ENCODE results near the gene XBP1.
"Not testable (repeated sequence)": the region's sequence is repeated elsewhere in the genome, so short reads cannot be mapped to it uniquely, and the experiment has no call there.

The XBP1 gene

GRCh38 chr22:28817919-28818859 is 17.8 kb upstream of the XBP1 start:
- no peak for DNase-seq

- no peak for DNase-seq
These were observed 16.7 kb upstream of the XBP1 start for GRCh38 chr22:28817064-28817463.

GRCh38 chr22:28815729-28816128 is 15.4 kb upstream of the XBP1 start:
- no peak for DNase-seq

- DNase-seq = no peak
These were observed 14.7 kb upstream of the XBP1 start for GRCh38 chr22:28815111-28815510.

- no peak for DNase-seq
These were observed 13.6 kb upstream of the XBP1 start for GRCh38 chr22:28813772-28814518.

GRCh38 chr22:28812516-28812915 is 12.1 kb upstream of the XBP1 start:
- DNase-seq = no peak

- DNase-seq = no peak
These were observed 10.6 kb upstream of the XBP1 start for GRCh38 chr22:28810821-28811491.

- no peak for DNase-seq
These were observed 8.5 kb upstream of the XBP1 start for GRCh38 chr22:28808716-28809355.

- not testable (repeated sequence) for DNase-seq
These were observed 5.1 kb upstream of the XBP1 start for GRCh38 chr22:28805426-28805825.

GRCh38 chr22:28802595-28803123 is 2.3 kb upstream of the XBP1 start:
- no peak for DNase-seq

GRCh38 chr22:28801845-28802594 is 1.7 kb upstream of the XBP1 start:
- no peak for DNase-seq

GRCh38 chr22:28799606-28800307 is 612 bp downstream of the XBP1 start:
- DNase-seq = no peak

- DNase-seq = no peak
These were observed 1.4 kb downstream of the XBP1 start for GRCh38 chr22:28798810-28799605.

- DNase-seq = no peak
These were observed 4.2 kb downstream of the XBP1 start for GRCh38 chr22:28795932-28796856.

- no peak for DNase-seq
These were observed 5.2 kb downstream of the XBP1 start for GRCh38 chr22:28795071-28795693.

- DNase-seq = no peak
These were observed 6.3 kb downstream of the XBP1 start for GRCh38 chr22:28793976-28794584.

GRCh38 chr22:28792491-28793383 is 7.6 kb downstream of the XBP1 start:
- no peak for DNase-seq
